IPS DF 6.9 (cell line): ENCODE results near the gene FCRL5.

ENCODE experiments used
- DNase-seq: peaks from one replicate; pipeline ENCODE4 v3.0.0-alpha.2; 2013; ENCODE audit warnings: low read depth, low spot score
- H3K27ac ChIP-seq: one replicate; pipeline ENCODE4 v1.5.1; 2013; ENCODE audit warnings: low read length, control low read depth
- H3K27me3 ChIP-seq: 2 replicates; pipeline ENCODE4 v1.6.1; 2013; ENCODE audit warnings: mild to moderate bottlenecking, low read length; ENCODE audit not compliant: control insufficient read depth, insufficient read depth
- H3K36me3 ChIP-seq: 2 replicates; pipeline ENCODE4 v1.6.1; 2013; ENCODE audit warnings: low read length; ENCODE audit not compliant: control insufficient read depth, insufficient read depth
- H3K4me1 ChIP-seq: 2 replicates; pipeline ENCODE4 v1.6.1; 2013; ENCODE audit warnings: low read length; ENCODE audit not compliant: control insufficient read depth, insufficient read depth
- H3K4me3 ChIP-seq: 2 replicates; pipeline ENCODE4 v1.5.1; 2013; ENCODE audit warnings: mild to moderate bottlenecking, low read length
- H3K9me3 ChIP-seq: 2 replicates; pipeline ENCODE4 v1.6.1; 2013; ENCODE audit warnings: low read length, inconsistent platforms; ENCODE audit not compliant: control insufficient read depth, insufficient read depth
- WGBS: extraction: QIAGEN DNeasy Blood & Tissue Kit; methylation state at CpG from one replicate; pipeline ENCODE4 v1.1.7; 2013; ENCODE audit warnings: mixed read lengths, missing lambda C conversion rate; ENCODE audit not compliant: insufficient read length, insufficient coverage; 5-methylcytosine and 5-hydroxymethylcytosine counted together

FCRL5 gene

DNA sequence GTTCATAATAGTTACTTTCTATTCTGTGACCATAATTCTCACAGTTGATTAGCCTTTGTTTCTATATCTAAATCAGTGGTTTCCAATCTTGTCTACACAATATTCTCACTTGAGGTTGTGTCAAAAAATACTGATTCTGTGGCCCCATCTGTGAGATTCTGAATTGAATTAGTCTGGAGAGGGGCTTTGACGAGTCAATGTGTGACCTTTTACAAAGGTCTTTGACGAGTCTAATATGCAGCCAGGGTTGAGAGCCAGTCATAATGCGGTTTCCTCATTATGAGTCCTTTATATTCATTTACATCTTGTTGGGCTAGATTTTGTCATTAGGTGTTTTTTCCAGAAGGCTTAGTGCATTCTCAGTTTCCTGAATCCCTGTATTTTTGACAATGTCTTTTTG, 19.7 kb downstream of the FCRL5 start:
- H3K27me3 ChIP-seq = no peaks in the 10 kb centered on the region
- H3K4me3 ChIP-seq = no peak overlapping the region
- no peak for DNase-seq
- H3K9me3 ChIP-seq = no peaks in the 10 kb centered on the region
- no peak overlapping the region for H3K27ac ChIP-seq
- no CpG with 5 or more reads among the region's 3 CpGs for WGBS
- no peaks in the 10 kb centered on the region for H3K36me3 ChIP-seq
- no peaks in the 10 kb centered on the region for H3K4me1 ChIP-seq

DNA sequence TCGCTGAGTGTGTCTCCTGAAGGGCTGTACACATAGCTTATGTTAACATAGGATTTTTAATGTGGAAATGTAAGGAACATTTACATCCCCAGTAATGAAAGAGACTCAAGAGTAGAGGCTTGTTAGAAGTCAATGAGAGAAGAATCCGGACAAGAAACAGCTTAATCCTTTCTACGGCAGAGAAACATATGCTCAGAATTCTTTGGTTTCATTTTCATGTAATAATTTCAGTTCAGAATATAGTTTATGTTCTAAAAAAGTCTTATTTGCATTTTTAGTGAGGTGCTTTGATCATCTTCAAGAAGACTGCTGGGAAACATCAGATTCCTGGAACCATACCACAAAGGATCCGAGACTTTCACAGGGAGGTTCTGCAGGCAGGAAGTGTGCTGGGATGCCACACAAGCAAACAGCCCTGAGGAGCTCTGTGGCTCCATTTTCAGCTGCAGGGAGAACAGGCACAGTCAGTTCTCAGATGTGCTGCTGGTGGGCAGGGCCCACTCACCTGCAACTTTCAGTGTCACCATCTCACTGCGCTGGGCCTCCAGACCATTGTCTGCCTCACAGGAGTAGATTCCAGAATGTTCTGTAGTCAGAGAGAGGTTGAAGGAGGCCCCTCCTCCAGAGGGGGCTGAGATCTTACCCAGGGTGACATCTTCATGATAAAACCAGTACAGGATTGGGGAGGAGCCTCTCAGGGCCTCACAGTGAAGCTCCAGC, 28.4 kb downstream of the FCRL5 start:
- WGBS = no CpG with 5 or more reads among the region's 5 CpGs
- no peak overlapping the region for H3K27ac ChIP-seq
- no peaks in the 10 kb centered on the region for H3K4me1 ChIP-seq
- DNase-seq = no peak
- no peak overlapping the region for H3K4me3 ChIP-seq
- H3K27me3 ChIP-seq = no peaks in the 10 kb centered on the region
- no peaks in the 10 kb centered on the region for H3K36me3 ChIP-seq
- no peaks in the 10 kb centered on the region for H3K9me3 ChIP-seq

DNA sequence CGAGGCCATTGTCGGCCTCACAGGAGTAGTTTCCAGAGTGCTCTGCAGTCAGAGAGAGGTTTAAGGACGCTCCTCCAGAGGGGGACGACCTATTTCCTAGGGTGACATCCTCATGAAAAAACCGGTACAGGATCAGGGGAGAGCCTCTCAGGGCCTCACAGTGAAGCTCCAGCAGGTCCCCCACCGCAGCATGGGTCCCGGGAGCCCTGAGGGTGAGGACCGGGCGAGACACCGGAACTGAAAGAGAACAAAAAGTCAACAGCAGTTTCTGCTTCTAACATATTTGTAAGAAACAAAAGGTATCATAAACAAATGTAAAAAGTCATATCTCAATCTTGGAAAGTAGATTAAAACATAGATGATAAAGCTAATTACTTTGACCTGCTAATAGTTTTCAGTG, 31.3 kb downstream of the FCRL5 start:
- H3K27me3 ChIP-seq = no peaks in the 10 kb centered on the region
- no peak for DNase-seq
- no peaks in the 10 kb centered on the region for H3K36me3 ChIP-seq
- no peak overlapping the region for H3K27ac ChIP-seq
- no peaks in the 10 kb centered on the region for H3K4me1 ChIP-seq
- whole genome bisulfite sequencing = no CpG with 5 or more reads among the region's 10 CpGs
- H3K4me3 ChIP-seq = no peak overlapping the region
- H3K9me3 ChIP-seq = no peaks in the 10 kb centered on the region

DNA sequence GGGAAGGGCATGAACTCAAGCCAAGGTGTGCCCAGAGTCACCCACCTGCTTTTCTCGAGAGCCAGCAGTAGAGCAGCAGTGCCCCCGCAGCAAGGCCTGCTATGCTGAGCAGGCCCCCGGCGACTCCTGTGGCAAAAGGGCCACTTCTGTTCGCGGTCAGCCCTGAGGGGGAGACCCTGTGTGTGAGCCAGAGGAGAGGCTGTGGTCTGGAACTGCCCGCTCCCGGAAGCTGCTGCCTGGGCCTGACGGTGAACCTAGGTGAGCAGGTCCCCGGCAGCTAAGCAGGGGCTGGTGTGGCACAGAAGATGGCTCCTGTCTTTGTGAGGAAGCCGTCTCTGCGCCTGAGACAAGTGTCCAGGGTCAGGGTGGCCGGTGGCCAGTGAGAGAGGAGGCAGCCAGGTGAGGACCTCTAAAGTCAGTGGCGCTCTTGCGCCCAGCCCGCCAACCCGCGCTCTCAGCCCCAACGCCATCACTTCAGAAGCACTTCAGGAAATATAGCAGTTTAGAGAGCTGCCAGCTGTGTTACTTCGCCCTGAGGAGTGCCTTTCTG, 31.9 kb downstream of the FCRL5 start:
- H3K27me3 ChIP-seq = no peaks in the 10 kb centered on the region
- no CpG with 5 or more reads among the region's 20 CpGs for WGBS
- no peaks in the 10 kb centered on the region for H3K9me3 ChIP-seq
- H3K27ac ChIP-seq = no peak overlapping the region
- H3K36me3 ChIP-seq = no peaks in the 10 kb centered on the region
- H3K4me3 ChIP-seq = no peak overlapping the region
- H3K4me1 ChIP-seq = no peaks in the 10 kb centered on the region
- no peak for DNase-seq

DNA sequence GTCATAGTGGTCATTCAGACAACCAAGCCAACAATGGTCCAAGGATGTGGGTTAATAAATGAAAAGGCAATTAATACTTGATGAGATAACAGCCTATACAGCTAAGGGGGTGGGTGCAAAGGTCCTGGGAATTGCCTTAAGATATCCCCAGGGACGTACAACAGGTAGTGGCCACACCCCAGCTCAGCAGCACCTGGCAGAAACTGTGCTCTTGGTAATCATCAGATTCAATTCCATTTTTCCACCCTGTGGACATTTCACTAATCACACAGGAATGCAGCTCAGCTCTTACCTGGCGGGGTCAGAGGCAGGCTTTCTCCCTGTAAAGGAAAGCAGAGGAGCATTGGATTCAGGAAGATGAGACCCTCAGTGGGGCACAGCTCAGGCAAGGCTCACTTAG, 32.9 kb downstream of the FCRL5 start:
- H3K27me3 ChIP-seq = no peaks in the 10 kb centered on the region
- H3K36me3 ChIP-seq = no peaks in the 10 kb centered on the region
- H3K27ac ChIP-seq = no peak overlapping the region
- no peak overlapping the region for H3K4me3 ChIP-seq
- H3K4me1 ChIP-seq = no peaks in the 10 kb centered on the region
- no peaks in the 10 kb centered on the region for H3K9me3 ChIP-seq
- no CpG with 5 or more reads among the region's 2 CpGs for WGBS
- DNase-seq = no peak

DNA sequence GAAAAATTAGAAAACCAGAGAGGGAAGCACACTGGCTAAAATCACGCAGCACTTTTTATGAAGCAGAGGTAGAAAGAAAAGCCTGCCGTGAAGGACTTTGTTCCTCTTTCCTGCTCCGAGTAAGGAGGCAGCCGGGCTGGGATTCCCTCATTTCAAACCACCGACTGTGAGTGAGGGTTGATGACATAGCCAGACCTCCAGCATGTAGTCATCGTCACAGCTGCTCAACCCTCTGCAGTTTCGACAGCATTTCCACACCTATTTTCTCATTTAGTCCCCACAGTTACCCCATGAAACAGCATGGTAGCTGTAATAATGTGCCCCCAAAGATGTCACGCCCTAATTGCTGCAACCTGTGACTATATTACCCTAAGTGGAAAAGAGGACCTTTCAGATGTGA, 35.3 kb downstream of the FCRL5 start:
- Histone ChIP-seq H3K27me3 (no peaks in the 10 kb centered on the region), H3K4me1 (no peaks in the 10 kb centered on the region), H3K36me3 (no peaks in the 10 kb centered on the region), H3K9me3 (no peaks in the 10 kb centered on the region), H3K4me3 (no peak overlapping the region), H3K27ac (no peak overlapping the region)
- no peak for DNase-seq
- WGBS = no CpG with 5 or more reads among the region's 8 CpGs

DNA sequence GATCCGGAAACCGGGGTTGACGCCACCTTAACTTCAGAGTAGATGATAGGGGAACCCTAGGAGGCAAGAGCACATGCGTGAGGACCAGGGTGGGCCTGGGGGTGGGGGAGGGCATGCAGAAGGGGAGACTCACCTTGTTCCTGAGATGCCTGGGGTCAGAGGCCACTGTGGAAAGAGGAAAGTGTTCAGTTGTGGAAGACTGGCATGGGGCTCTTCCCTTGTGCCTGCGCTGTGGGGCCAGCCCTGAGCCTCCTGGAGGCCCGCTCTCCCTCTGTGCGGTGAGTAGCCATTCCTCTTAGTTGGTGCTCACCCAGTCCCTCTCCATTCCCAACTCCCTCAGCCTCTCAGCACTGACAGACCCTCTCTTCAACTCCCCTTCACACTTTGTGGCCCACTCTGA, 36.6 kb downstream of the FCRL5 start:
- no peaks in the 10 kb centered on the region for H3K4me1 ChIP-seq
- no peaks in the 10 kb centered on the region for H3K9me3 ChIP-seq
- H3K36me3 ChIP-seq = no peaks in the 10 kb centered on the region
- no CpG with 5 or more reads among the region's 7 CpGs for WGBS
- no peak for DNase-seq
- no peak overlapping the region for H3K4me3 ChIP-seq
- no peaks in the 10 kb centered on the region for H3K27me3 ChIP-seq
- no peak overlapping the region for H3K27ac ChIP-seq

DNA sequence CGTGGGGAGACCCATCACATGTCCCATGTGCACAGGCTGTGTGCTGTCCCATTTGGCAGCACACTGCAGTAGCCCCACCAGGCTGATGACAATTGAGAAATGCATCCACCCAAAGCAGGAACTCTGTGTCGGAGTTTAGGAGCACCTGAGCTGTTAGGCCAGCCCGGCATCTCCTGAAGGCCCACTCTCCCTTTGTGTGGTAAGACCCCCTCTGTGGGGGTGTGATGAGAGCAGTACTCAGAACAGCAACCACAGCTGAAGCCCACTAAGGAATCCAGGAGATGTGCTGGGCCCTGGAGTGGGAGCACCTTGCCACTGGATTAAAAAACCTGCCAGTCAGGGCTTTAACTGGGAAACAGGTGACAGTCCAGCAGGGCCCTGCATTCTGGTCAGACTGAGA, 37.2 kb downstream of the FCRL5 start:
- Histone ChIP-seq H3K4me3 (no peak overlapping the region), H3K9me3 (no peaks in the 10 kb centered on the region), H3K27ac (no peak overlapping the region), H3K4me1 (no peaks in the 10 kb centered on the region), H3K36me3 (no peaks in the 10 kb centered on the region), H3K27me3 (no peaks in the 10 kb centered on the region)
- WGBS = no CpG with 5 or more reads among the region's 3 CpGs
- no peak for DNase-seq

DNA sequence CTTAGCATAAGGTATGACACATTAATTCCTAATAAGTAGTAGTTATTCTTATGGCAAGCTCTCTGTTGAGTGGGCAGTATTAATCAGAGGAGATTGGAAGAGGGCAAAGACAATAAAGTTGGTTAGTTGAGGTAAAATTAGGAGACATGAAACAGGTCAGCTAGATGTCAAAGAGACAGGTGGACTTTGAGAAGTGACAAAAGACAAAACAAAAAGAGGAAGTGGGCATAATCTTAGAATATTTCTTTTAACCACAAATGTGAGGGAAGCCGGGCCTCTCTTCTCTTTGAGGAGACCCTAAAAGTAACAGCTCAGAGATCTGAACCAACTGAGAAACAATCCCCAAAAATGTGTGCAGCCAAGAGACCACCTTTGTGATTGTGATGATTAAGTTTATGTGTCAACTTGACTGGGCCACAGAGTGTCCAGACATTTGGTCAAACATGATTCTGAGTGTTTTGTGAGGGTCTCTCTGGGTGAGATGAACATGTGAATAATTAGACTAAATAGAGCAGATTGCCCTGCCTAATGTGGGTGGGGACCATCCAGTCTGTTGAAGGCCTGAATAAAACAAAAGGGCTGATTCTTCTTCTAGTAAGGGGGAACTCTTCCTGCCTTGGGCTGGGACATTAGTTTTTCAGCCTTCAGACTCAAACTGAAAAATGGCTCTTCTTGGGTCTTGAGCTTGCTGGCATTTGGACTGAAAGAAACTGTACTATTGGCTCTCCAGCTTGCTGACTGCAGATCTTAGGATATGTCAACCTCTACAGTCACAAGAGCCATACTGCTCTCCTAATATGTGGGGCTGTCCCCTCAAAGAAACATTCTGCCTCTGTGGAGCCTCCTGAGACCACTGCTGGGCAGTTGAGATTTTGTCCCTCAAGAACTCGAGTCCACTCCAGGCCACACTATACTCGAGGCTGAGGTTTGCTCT, 40.0 kb downstream of the FCRL5 start:
- Histone ChIP-seq H3K9me3 (no peaks in the 10 kb centered on the region), H3K4me3 (no peak overlapping the region), H3K36me3 (no peaks in the 10 kb centered on the region), H3K27me3 (no peaks in the 10 kb centered on the region), H3K4me1 (no peaks in the 10 kb centered on the region), H3K27ac (no peak overlapping the region)
- no CpG with 5 or more reads among the region's 3 CpGs for WGBS
- DNase-seq = no peak

DNA sequence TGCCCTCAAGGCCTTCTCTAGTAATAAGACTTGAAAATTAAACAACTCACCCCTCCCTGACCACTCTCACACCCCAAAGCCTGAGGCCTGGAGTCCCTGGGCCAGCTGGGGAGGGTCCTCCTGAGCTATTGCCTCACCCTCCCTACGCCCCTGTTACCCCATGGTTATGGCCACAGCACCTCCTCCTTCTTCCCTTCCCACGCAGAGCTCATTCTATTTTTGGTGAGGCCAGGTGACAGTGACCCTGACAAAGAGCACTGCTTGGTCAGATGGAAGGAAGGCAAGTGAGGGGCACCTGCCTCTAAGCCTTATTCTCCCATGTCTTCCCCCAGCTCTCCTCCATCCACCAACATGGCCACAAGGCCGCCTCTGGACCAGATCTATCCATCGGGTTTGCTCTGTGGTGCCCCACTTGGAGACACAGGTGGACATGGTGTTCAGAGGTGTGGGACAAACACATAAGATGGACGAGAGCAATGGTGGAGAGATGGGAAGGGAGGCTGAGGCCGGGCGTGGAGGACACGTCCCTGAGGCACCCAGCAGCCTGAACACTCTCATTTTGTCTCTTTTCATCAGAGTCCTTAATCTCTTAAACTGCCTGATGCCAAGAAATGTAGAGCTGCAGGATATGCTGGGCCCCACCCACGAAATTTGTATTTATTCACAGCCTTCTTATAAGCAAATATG, 42.6 kb downstream of the FCRL5 start:
- no peaks in the 10 kb centered on the region for H3K4me1 ChIP-seq
- no CpG with 5 or more reads among the region's 9 CpGs for WGBS
- H3K36me3 ChIP-seq = no peaks in the 10 kb centered on the region
- no peaks in the 10 kb centered on the region for H3K9me3 ChIP-seq
- H3K4me3 ChIP-seq = no peak overlapping the region
- H3K27ac ChIP-seq = no peak overlapping the region
- H3K27me3 ChIP-seq = no peaks in the 10 kb centered on the region
- no peak for DNase-seq
